Caco-2 (cell line): ENCODE results near the gene CDA. TPM values are rescaled to one million over a fixed set of nuclear protein-coding genes. Genes with fewer than 3 reads are reported as not detected.

Source experiments
- BruUV-seq: library from RNA; stranded (reverse); fragments of 400-500 nt; replicated peaks from 2 replicates; lab custom pipeline; 2021; lab: Mats Ljungman, UMichigan
- CTCF ChIA-PET: fragments of 300-600 bp; sonication (Branson Sonifier 250); formaldehyde crosslinking; loops from one replicate; lab custom pipeline; 2022; ENCODE audit warnings: antibody characterized with exemption; lab: Charles Lee
- POLR2A ChIA-PET: fragments of 300-600 bp; sonication (Branson Sonifier 250); formaldehyde crosslinking; loops from one replicate; lab custom pipeline; 2022; ENCODE audit warnings: antibody characterized with exemption; lab: Charles Lee
- DNase-seq, 2 experiments: peaks; one replicate each; pipeline versions ENCODE4 v3.0.0 to v3.0.0-alpha.2; 2020 to 2022
- H3K27me3 ChIP-seq: replicated peaks from 2 replicates; pipeline ENCODE4 v1.6.0; 2011; ENCODE audit warnings: low read length; ENCODE audit not compliant: control insufficient read depth, insufficient read depth
- H3K36me3 ChIP-seq: 2 replicates; pipeline ENCODE4 v1.5.1; 2011; ENCODE audit warnings: low read length; ENCODE audit not compliant: control insufficient read depth, insufficient read depth
- H3K4me1 ChIP-seq: fragments of 250-450 bp; sonication (Bioruptor Pico); 2 replicates; pipeline ENCODE4 v1.5.1; 2020; ENCODE audit warnings: mild to moderate bottlenecking
- H3K4me3 ChIP-seq: 2 replicates; pipeline ENCODE4 v1.5.1; 2011; ENCODE audit warnings: low read depth, mild to moderate bottlenecking, control low read depth, low read length
- H3K9me3 ChIP-seq: fragments of 250-450 bp; sonication (Bioruptor Pico); 2 replicates; pipeline ENCODE4 v1.5.1; 2020; ENCODE audit warnings: mild to moderate bottlenecking, moderate library complexity
- H3K27ac Mint-ChIP-seq: one replicate; pipeline ENCODE4 v1.8.0; 2022; ENCODE audit warnings: mixed read lengths; ENCODE audit not compliant: unreplicated experiment
- H3K27me3 Mint-ChIP-seq: one replicate; pipeline ENCODE4 v1.8.0; 2022; ENCODE audit warnings: mixed read lengths; ENCODE audit not compliant: insufficient read depth, unreplicated experiment
- H3K36me3 Mint-ChIP-seq: one replicate; pipeline ENCODE4 v1.8.0; 2022; ENCODE audit warnings: mild to moderate bottlenecking, mixed read lengths; ENCODE audit not compliant: insufficient read depth, unreplicated experiment
- H3K4me1 Mint-ChIP-seq: one replicate; pipeline ENCODE4 v1.8.0; 2022; ENCODE audit warnings: low read depth, mixed read lengths; ENCODE audit not compliant: unreplicated experiment
- H3K4me3 Mint-ChIP-seq: one replicate; pipeline ENCODE4 v1.8.0; 2022; ENCODE audit warnings: mild to moderate bottlenecking, moderate library complexity, mixed read lengths; ENCODE audit not compliant: unreplicated experiment
- H3K9me3 Mint-ChIP-seq: one replicate; pipeline ENCODE4 v1.8.0; 2022; ENCODE audit warnings: mixed read lengths; ENCODE audit not compliant: unreplicated experiment
- intact Hi-C: fragments of 100-400 bp; cut with micrococcal nuclease; formaldehyde crosslinking; loops from one replicate; pipeline ENCODE4 v1.10.0; 2022; ENCODE audit not compliant: unreplicated experiment
- total RNA-seq: library from RNA; stranded (reverse); gene quantifications from 2 replicates; pipeline ENCODE4 v1.2.3, GENCODE V29; 2022
- TF ChIP-seq, protein P1 (sequence below), 2 experiments: fragments of 200-600 bp in 1 of 2; IDR thresholded peaks; 1 replicate in 1 of 2; 2 replicates in 1 of 2; pipeline versions ENCODE4 v1.5.1 to v1.8.0; 2011 to 2022; ENCODE audit warnings: antibody characterized with exemption in 1 of 2, control low read depth in 1 of 2, inconsistent platforms in 1 of 2, low read depth in 1 of 2, low read length in 1 of 2, mild to moderate bottlenecking in 1 of 2, moderate library complexity in 1 of 2; ENCODE audit not compliant: insufficient read depth in 1 of 2, severe bottlenecking in 1 of 2, unreplicated experiment in 1 of 2

The CDA gene
- total RNA-seq, 1 experiment from 2014 or later = 0.95 TPM

DNA sequence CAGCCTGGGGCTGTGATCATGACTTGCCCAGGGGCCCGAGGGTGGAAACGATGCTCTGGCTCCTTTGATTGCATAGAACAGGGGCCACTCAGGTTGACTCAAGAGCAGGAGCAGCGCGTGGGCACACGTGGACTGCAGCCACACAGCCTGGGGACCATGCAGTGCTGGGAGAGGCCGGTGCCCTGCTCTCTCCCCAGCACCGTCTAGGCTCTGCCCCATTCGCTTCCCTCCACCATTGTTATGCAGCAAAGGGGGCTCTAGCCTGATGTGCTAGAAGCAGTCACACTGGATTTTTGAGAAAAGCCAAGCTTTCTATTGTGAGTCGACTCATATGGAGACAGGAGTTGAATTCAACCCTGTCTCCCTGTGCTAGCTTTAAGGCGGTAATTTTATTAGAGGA, 53.1 kb downstream of the CDA start:
- Histone ChIP-seq H3K27me3 (no peaks in the 10 kb centered on the region), H3K9me3 (no peaks in the 10 kb centered on the region), H3K4me1 (no peaks in the 10 kb centered on the region), H3K36me3 (no peaks in the 10 kb centered on the region), H3K4me3 (no peak overlapping the region)
- POLR2A ChIA-PET = interaction anchor here (0.7 kb wide), 1 partner anchor 93 kb away, joined by 3 read pairs; no protein-coding TSS in a partner anchor
- intact Hi-C loops = no loop called here
- no TSS peak for BruUV-seq
- CTCF ChIA-PET = interaction anchor here (1.5 kb wide), 1 partner anchor 67 kb away, joined by 4 read pairs; no protein-coding TSS in a partner anchor
- TF ChIP-seq, protein P1, sequence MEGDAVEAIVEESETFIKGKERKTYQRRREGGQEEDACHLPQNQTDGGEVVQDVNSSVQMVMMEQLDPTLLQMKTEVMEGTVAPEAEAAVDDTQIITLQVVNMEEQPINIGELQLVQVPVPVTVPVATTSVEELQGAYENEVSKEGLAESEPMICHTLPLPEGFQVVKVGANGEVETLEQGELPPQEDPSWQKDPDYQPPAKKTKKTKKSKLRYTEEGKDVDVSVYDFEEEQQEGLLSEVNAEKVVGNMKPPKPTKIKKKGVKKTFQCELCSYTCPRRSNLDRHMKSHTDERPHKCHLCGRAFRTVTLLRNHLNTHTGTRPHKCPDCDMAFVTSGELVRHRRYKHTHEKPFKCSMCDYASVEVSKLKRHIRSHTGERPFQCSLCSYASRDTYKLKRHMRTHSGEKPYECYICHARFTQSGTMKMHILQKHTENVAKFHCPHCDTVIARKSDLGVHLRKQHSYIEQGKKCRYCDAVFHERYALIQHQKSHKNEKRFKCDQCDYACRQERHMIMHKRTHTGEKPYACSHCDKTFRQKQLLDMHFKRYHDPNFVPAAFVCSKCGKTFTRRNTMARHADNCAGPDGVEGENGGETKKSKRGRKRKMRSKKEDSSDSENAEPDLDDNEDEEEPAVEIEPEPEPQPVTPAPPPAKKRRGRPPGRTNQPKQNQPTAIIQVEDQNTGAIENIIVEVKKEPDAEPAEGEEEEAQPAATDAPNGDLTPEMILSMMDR (IDR thresholded peaks at IDR 0.05; ENCODE audit: insufficient read depth in 1 of 2, low read depth in 1 of 2, low read length in 1 of 2, severe bottlenecking in 1 of 2, unreplicated experiment in 1 of 2) = no peak
- Mint-ChIP-seq H3K27ac (no peak overlapping the region), H3K4me1 (no peaks in the 10 kb centered on the region), H3K36me3 (peaks cover 5% of the 10 kb centered on the region), H3K27me3 (no peaks in the 10 kb centered on the region), H3K9me3 (no peaks in the 10 kb centered on the region), H3K4me3 (no peak overlapping the region)
- no peak for DNase-seq

DNA sequence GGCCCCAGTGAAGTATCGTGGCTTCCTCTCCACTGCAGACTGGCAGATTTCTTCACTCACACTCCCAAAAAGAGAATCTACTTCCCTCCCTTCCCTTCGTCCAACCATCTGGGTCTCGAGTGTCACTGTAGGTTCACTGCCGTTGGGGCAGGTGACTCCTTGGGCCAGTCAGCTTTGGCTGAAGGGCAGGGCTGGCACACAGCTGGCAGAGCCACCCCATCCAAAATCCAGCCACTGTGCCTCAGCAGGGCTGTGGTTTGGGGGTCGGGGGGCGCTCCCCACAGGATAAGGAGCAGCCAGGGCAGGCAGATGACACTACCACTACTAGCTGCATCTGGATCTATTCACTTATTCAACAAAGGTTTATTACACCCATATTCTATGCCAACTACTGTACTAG, 54.2 kb downstream of the CDA start:
- no TSS peak for BruUV-seq
- Histone ChIP-seq H3K27me3 (no peaks in the 10 kb centered on the region), H3K36me3 (no peaks in the 10 kb centered on the region), H3K9me3 (no peaks in the 10 kb centered on the region), H3K4me3 (no peak overlapping the region), H3K4me1 (no peaks in the 10 kb centered on the region)
- TF ChIP-seq, protein P1 (IDR thresholded peaks at IDR 0.05; ENCODE audit: insufficient read depth in 1 of 2, low read depth in 1 of 2, low read length in 1 of 2, severe bottlenecking in 1 of 2, unreplicated experiment in 1 of 2) = no peak
- no peak overlapping the region for H3K4me3 Mint-ChIP-seq
- H3K27me3 Mint-ChIP-seq = no peaks in the 10 kb centered on the region
- H3K9me3 Mint-ChIP-seq = no peaks in the 10 kb centered on the region
- no peak overlapping the region for H3K27ac Mint-ChIP-seq
- DNase-seq = no peak
- no peaks in the 10 kb centered on the region for H3K4me1 Mint-ChIP-seq
- ChIA-PET CTCF (no interaction called here), POLR2A (no interaction called here)
- H3K36me3 Mint-ChIP-seq = peaks cover 5% of the 10 kb centered on the region
- intact Hi-C loops = no loop called here

DNA sequence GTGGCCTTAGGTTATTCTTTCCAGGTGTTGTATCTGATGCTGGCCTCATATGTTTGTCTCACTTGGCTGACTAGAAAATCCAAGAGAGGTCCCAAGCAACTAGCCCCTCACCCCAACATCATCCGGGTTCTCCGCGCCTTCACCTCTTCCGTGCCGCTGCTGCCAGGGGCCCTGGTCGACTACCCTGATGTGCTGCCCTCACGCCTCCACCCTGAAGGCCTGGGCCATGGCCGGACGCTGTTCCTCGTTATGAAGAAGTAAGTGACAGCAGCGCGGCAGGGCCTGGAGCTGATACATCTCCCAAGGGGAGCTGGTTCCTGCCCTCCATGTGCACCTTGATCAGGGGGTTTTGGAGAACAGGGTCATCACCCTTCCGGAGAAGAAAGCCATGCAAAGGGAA, 55.5 kb downstream of the CDA start:
- H3K4me3 Mint-ChIP-seq = no peak overlapping the region

More for the DNA sequence above, 55.5 kb downstream of the CDA start:
- no TSS peak for BruUV-seq
- CTCF ChIA-PET = no interaction called here
- Mint-ChIP-seq H3K27me3 (no peaks in the 10 kb centered on the region), H3K9me3 (no peaks in the 10 kb centered on the region), H3K36me3 (peaks cover 16% of the 10 kb centered on the region), H3K27ac (no peak overlapping the region), H3K4me1 (no peaks in the 10 kb centered on the region)
- TF ChIP-seq, protein P1 (IDR thresholded peaks at IDR 0.05; ENCODE audit: insufficient read depth in 1 of 2, low read depth in 1 of 2, low read length in 1 of 2, severe bottlenecking in 1 of 2, unreplicated experiment in 1 of 2) = no peak
- intact Hi-C loops = no loop called here
- Histone ChIP-seq H3K4me3 (no peak overlapping the region), H3K36me3 (no peaks in the 10 kb centered on the region; the same call in 1 of the 2 replicates), H3K4me1 (no peaks in the 10 kb centered on the region), H3K27me3 (no peaks in the 10 kb centered on the region), H3K9me3 (no peaks in the 10 kb centered on the region)
- POLR2A ChIA-PET = no interaction called here
- DNase-seq = no peak
